HEK293T (cell line): Measurements from ENCODE around the gene ABHD18.

Experiments used
- ARNT ChIP-seq: fragments of 450-650 bp; IDR thresholded peaks from 2 replicates; pipeline ENCODE4 v1.6.1; 2017; ENCODE audit warnings: mild to moderate bottlenecking
- BHLHE40 ChIP-seq: fragments of 450-650 bp; IDR thresholded peaks from 2 replicates; pipeline ENCODE4 v1.6.1; 2016; ENCODE audit warnings: mild to moderate bottlenecking, moderate library complexity, borderline replicate concordance
- CTBP1 ChIP-seq: fragments of 450-650 bp; IDR thresholded peaks from 2 replicates; pipeline ENCODE4 v1.6.1; 2016; ENCODE audit warnings: borderline replicate concordance
- ELF4 ChIP-seq: fragments of 450-650 bp; IDR thresholded peaks from 2 replicates; pipeline ENCODE4 v1.6.1; 2017; ENCODE audit warnings: antibody characterized with exemption
- FOXA1 ChIP-seq: fragments of 450-650 bp; IDR thresholded peaks from 2 replicates; pipeline ENCODE4 v1.6.1; 2016; ENCODE audit warnings: mild to moderate bottlenecking
- FOXK2 ChIP-seq: fragments of 450-650 bp; IDR thresholded peaks from 2 replicates; pipeline ENCODE4 v1.6.1; 2016; ENCODE audit warnings: mild to moderate bottlenecking
- LEF1 ChIP-seq: fragments of 450-650 bp; IDR thresholded peaks from 2 replicates; pipeline ENCODE4 v1.6.1; 2017; ENCODE audit warnings: mild to moderate bottlenecking, borderline replicate concordance
- NFRKB ChIP-seq: fragments of 450-650 bp; IDR thresholded peaks from 2 replicates; pipeline ENCODE4 v1.6.1; 2016; ENCODE audit warnings: mild to moderate bottlenecking, moderate library complexity
- SP1 ChIP-seq: fragments of 450-650 bp; IDR thresholded peaks from 2 replicates; pipeline ENCODE4 v1.6.1; 2017
- SUZ12 ChIP-seq: fragments of 450-650 bp; IDR thresholded peaks from 2 replicates; pipeline ENCODE4 v1.6.1; 2016; ENCODE audit warnings: mild to moderate bottlenecking
- TARDBP ChIP-seq: fragments of 450-650 bp; IDR thresholded peaks from 2 replicates; pipeline ENCODE4 v1.6.1; 2016

GRCh38 chr4:127993151-127993550, 27.9 kb downstream of the ABHD18 start:
- TF ChIP-seq SP1 (no peak), ARNT (no peak), ELF4 (no peak), TARDBP (no peak), FOXA1 (no peak), LEF1 (no peak), SUZ12 (no peak), CTBP1 (no peak), FOXK2 (no peak), BHLHE40 (no peak), NFRKB (no peak)
